Measurements from ENCODE around the gene ACTG1. TPM values are rescaled to one million over a fixed set of nuclear protein-coding genes. Genes with fewer than 3 reads are reported as not detected.
A peak's percentile ranks its signal among the peaks of the same experiment; 100 is the strongest.

The ACTG1 gene
- total RNA-seq, 1 donor from 2014 or later: 5,342 TPM

GRCh38 chr17:81553018-81553615 lies 40.5 kb upstream of the ACTG1 start:
- H3K27me3 Mint-ChIP-seq (ENCODE audit: unreplicated experiment): peaks cover 18% of the 10 kb centered on the region
- TF ChIP-seq CTCF (IDR thresholded peaks at IDR 0.05; ENCODE audit: partially characterized antibody, unreplicated experiment): no peak
- peak; percentile 73 for DNase-seq
- peak overlapping the region; percentile 83 for H3K4me3 Mint-ChIP-seq (ENCODE audit: unreplicated experiment)
- peaks cover 11% of the 10 kb centered on the region for H3K4me1 Mint-ChIP-seq (ENCODE audit: low read depth, unreplicated experiment)
- H3K9me3 Mint-ChIP-seq (ENCODE audit: unreplicated experiment): peaks cover 17% of the 10 kb centered on the region
- peaks cover 4% of the 10 kb centered on the region for H3K36me3 Mint-ChIP-seq (ENCODE audit: unreplicated experiment)
- peak overlapping the region; percentile 22 for H3K27ac Mint-ChIP-seq (ENCODE audit: unreplicated experiment)

- Mint-ChIP-seq H3K36me3 (ENCODE audit: unreplicated experiment) (peaks cover 4% of the 10 kb centered on the region), H3K27me3 (ENCODE audit: unreplicated experiment) (peaks cover 16% of the 10 kb centered on the region), H3K4me3 (ENCODE audit: unreplicated experiment) (peak within 1 kb of the TSS; percentile 92), H3K27ac (ENCODE audit: unreplicated experiment) (peak within 1 kb of the TSS; percentile 76), H3K9me3 (ENCODE audit: unreplicated experiment) (peaks cover 17% of the 10 kb centered on the region), H3K4me1 (ENCODE audit: low read depth, unreplicated experiment) (peaks cover 11% of the 10 kb centered on the region)
- TF ChIP-seq CTCF (IDR thresholded peaks at IDR 0.05; ENCODE audit: partially characterized antibody, unreplicated experiment): no peak
- DNase-seq: peak; percentile 86
Measured at GRCh38 chr17:81552244-81553017, 39.8 kb upstream of the ACTG1 start, which contains the start of gene FAAP100. TSS of gene FAAP100 (minus strand) at chr17:81552353. CDS start at chr17:81552330, 23 bp downstream.

GRCh38 chr17:81551458-81552243 lies 39.1 kb upstream of the ACTG1 start:
- Mint-ChIP-seq H3K36me3 (ENCODE audit: unreplicated experiment) (no peaks in the 10 kb centered on the region), H3K4me3 (ENCODE audit: unreplicated experiment) (peak overlapping the region; percentile 92), H3K27me3 (ENCODE audit: unreplicated experiment) (peaks cover 13% of the 10 kb centered on the region), H3K27ac (ENCODE audit: unreplicated experiment) (peak overlapping the region; percentile 76), H3K9me3 (ENCODE audit: unreplicated experiment) (peaks cover 14% of the 10 kb centered on the region), H3K4me1 (ENCODE audit: low read depth, unreplicated experiment) (peaks cover 10% of the 10 kb centered on the region)
- TF ChIP-seq CTCF (IDR thresholded peaks at IDR 0.05; ENCODE audit: partially characterized antibody, unreplicated experiment): no peak
- DNase-seq: peak; percentile 62

- Mint-ChIP-seq H3K27ac (ENCODE audit: unreplicated experiment) (peak overlapping the region; percentile 76), H3K36me3 (ENCODE audit: unreplicated experiment) (no peaks in the 10 kb centered on the region), H3K27me3 (ENCODE audit: unreplicated experiment) (peaks cover 13% of the 10 kb centered on the region), H3K4me3 (ENCODE audit: unreplicated experiment) (peak overlapping the region; percentile 92), H3K9me3 (ENCODE audit: unreplicated experiment) (peaks cover 14% of the 10 kb centered on the region), H3K4me1 (ENCODE audit: low read depth, unreplicated experiment) (peaks cover 10% of the 10 kb centered on the region)
- DNase-seq: no peak
- no peak for TF ChIP-seq CTCF (IDR thresholded peaks at IDR 0.05; ENCODE audit: partially characterized antibody, unreplicated experiment)
Measured at GRCh38 chr17:81550830-81551457, 38.3 kb upstream of the ACTG1 start.
